Left hindlimb (tissue), 1 donor: Measurements from ENCODE around the gene PTK7.
A peak's percentile ranks its signal among the peaks of the same experiment; 100 is the strongest.
"Not testable (repeated sequence)": the region's sequence is repeated elsewhere in the genome, so short reads cannot be mapped to it uniquely, and the experiment has no call there.

ENCODE experiments used
- DNase-seq: peaks from one replicate; pipeline ENCODE4 v3.0.0-alpha.2; 2018

PTK7 gene

GRCh38 chr6:43054206-43054943 is 21.7 kb upstream of the PTK7 start:
- no peak for DNase-seq

GRCh38 chr6:43055966-43056365 is 20.1 kb upstream of the PTK7 start:
- no peak for DNase-seq

- no peak for DNase-seq
Observed at GRCh38 chr6:43058531-43058930, 17.6 kb upstream of the PTK7 start.

- peak; percentile 99 for DNase-seq
Observed at GRCh38 chr6:43059168-43060033, 16.7 kb upstream of the PTK7 start, which contains the start of the genes KLC4 and MRPL2. Gene KLC4 (plus strand): TSS chr6:43059631. CDS start chr6:43061336, 1,705 bp downstream. Gene MRPL2 (minus strand): TSS chr6:43059434. CDS start chr6:43059381, 53 bp downstream.

GRCh38 chr6:43060034-43060754 is 15.9 kb upstream of the PTK7 start:
- DNase-seq: no peak

GRCh38 chr6:43060755-43061633 is 15.1 kb upstream of the PTK7 start:
- DNase-seq: no peak

- DNase-seq: no peak
Observed at GRCh38 chr6:43061861-43062260, 14.3 kb upstream of the PTK7 start.

- no peak for DNase-seq
Observed at GRCh38 chr6:43062818-43063217, 13.3 kb upstream of the PTK7 start.

GRCh38 chr6:43070028-43070632 is 6.0 kb upstream of the PTK7 start:
- no peak for DNase-seq

- peak; percentile 62 for DNase-seq
Observed at GRCh38 chr6:43074847-43075669, 1.1 kb upstream of the PTK7 start.

GRCh38 chr6:43076464-43077332 is 584 bp downstream of the PTK7 start:
- DNase-seq: peak; percentile 58

- DNase-seq: no peak
Observed at GRCh38 chr6:43077333-43077809, 1.3 kb downstream of the PTK7 start.

- DNase-seq: no peak
Observed at GRCh38 chr6:43077981-43078511, 1.9 kb downstream of the PTK7 start.

GRCh38 chr6:43078691-43079090 is 2.6 kb downstream of the PTK7 start:
- no peak for DNase-seq

GRCh38 chr6:43081043-43081442 is 4.9 kb downstream of the PTK7 start:
- DNase-seq: no peak

GRCh38 chr6:43081922-43082321 is 5.8 kb downstream of the PTK7 start:
- not testable (repeated sequence) for DNase-seq

- peak; percentile 58 for DNase-seq
Observed at GRCh38 chr6:43082806-43083655, 6.9 kb downstream of the PTK7 start.

GRCh38 chr6:43086022-43086658 is 10.0 kb downstream of the PTK7 start:
- no peak for DNase-seq
